Measurements from ENCODE around the gene PIPOX.

Gene PIPOX

DNA sequence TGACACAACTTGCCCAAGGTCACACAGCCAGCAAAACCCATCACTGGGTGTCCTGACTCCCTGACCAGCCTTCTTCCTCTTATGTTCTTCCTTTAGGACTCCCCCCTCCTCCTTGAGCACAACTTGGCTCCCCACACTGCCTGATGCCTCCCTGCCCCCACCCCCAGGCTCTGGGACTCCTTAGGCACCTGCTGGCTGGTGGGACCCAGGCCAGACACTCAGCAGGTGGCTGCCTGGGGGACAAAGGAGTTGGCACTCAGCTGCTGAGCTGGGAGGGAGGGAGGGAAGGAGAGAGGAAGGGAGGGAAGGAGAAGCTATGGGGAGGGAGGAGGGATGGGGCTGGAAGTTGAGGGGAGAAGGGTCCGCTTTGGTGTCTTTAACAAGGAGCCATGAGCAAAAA, 45.1 kb upstream of the PIPOX start:
- Histone ChIP-seq H3K4me1 (ENCODE audit: insufficient read depth, low read length, severe bottlenecking) (no peaks in the 10 kb centered on the region), H3K27me3 (ENCODE audit: insufficient read depth, low read length) (peaks cover 4% of the 10 kb centered on the region; the same call in 1 of the 2 replicates), H4K20me1 (ENCODE audit: insufficient read depth, low read length) (no peaks in the 10 kb centered on the region), H2AFZ (ENCODE audit: low read length) (no peak overlapping the region), H3K27ac (ENCODE audit: low read depth, low read length, poor library complexity, severe bottlenecking) (no peak overlapping the region), H3K4me3 (ENCODE audit: low read depth, low read length, poor library complexity, severe bottlenecking) (no peak overlapping the region), H3K79me2 (ENCODE audit: insufficient read depth, low read length) (no peaks in the 10 kb centered on the region), H3K9me2 (ENCODE audit: low read depth, low read length) (no peaks in the 10 kb centered on the region), H3K9ac (ENCODE audit: low read length) (no peak overlapping the region), H3K9me3 (ENCODE audit: low read length) (no peaks in the 10 kb centered on the region), H3F3A (ENCODE audit: insufficient read depth, low read length) (no peaks in the 10 kb centered on the region), H3K36me3 (ENCODE audit: insufficient read depth, low read length) (no peaks in the 10 kb centered on the region), H3K4me2 (ENCODE audit: low read length) (no peak overlapping the region)
- TF ChIP-seq EZH2 (IDR thresholded peaks at IDR 0.05; ENCODE audit: borderline replicate concordance, low read length), result no peak
- TF ChIP-seq, protein P1, sequence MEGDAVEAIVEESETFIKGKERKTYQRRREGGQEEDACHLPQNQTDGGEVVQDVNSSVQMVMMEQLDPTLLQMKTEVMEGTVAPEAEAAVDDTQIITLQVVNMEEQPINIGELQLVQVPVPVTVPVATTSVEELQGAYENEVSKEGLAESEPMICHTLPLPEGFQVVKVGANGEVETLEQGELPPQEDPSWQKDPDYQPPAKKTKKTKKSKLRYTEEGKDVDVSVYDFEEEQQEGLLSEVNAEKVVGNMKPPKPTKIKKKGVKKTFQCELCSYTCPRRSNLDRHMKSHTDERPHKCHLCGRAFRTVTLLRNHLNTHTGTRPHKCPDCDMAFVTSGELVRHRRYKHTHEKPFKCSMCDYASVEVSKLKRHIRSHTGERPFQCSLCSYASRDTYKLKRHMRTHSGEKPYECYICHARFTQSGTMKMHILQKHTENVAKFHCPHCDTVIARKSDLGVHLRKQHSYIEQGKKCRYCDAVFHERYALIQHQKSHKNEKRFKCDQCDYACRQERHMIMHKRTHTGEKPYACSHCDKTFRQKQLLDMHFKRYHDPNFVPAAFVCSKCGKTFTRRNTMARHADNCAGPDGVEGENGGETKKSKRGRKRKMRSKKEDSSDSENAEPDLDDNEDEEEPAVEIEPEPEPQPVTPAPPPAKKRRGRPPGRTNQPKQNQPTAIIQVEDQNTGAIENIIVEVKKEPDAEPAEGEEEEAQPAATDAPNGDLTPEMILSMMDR (IDR thresholded peaks at IDR 0.05; ENCODE audit: low read length), result no peak

DNA sequence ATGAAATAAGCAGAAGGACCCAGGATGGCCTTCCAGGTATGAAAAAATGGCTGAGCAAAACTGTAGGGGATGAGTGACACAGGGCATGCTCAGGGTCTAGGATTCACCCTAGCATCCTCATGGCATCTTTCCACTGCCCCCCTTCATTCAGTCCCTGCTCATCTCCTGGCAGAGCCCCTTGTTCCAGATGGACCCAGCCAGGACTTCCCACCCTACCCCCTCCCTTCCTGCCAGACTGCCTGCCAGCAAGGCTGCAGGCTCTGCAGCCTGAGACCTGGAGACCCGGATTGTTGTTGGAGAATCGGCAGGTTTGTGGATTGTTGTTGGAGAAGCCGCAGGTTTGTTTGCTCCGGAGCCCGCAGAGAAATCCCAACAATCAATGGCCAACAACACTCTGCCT, 43.7 kb upstream of the PIPOX start:
- no peak overlapping the region for H3K4me3 ChIP-seq (ENCODE audit: low read depth, low read length, poor library complexity, severe bottlenecking)
- no peak overlapping the region for H3K4me2 ChIP-seq (ENCODE audit: low read length)
- H3K36me3 ChIP-seq (ENCODE audit: insufficient read depth, low read length), result no peaks in the 10 kb centered on the region
- H3K9ac ChIP-seq (ENCODE audit: low read length), result no peak overlapping the region
- no peaks in the 10 kb centered on the region; the same call in 1 of the 2 replicates for H3K27me3 ChIP-seq (ENCODE audit: insufficient read depth, low read length)
- no peak overlapping the region for H3K27ac ChIP-seq (ENCODE audit: low read depth, low read length, poor library complexity, severe bottlenecking)
- H3K4me1 ChIP-seq (ENCODE audit: insufficient read depth, low read length, severe bottlenecking), result no peaks in the 10 kb centered on the region
- no peaks in the 10 kb centered on the region for H4K20me1 ChIP-seq (ENCODE audit: insufficient read depth, low read length)
- H3K9me2 ChIP-seq (ENCODE audit: low read depth, low read length), result no peaks in the 10 kb centered on the region
- H3F3A ChIP-seq (ENCODE audit: insufficient read depth, low read length), result no peaks in the 10 kb centered on the region
- TF ChIP-seq, protein P1 (IDR thresholded peaks at IDR 0.05; ENCODE audit: low read length), result no peak
- TF ChIP-seq EZH2 (IDR thresholded peaks at IDR 0.05; ENCODE audit: borderline replicate concordance, low read length), result no peak
- no peaks in the 10 kb centered on the region for H3K9me3 ChIP-seq (ENCODE audit: low read length)
- no peak overlapping the region for H2AFZ ChIP-seq (ENCODE audit: low read length)
- no peaks in the 10 kb centered on the region for H3K79me2 ChIP-seq (ENCODE audit: insufficient read depth, low read length)

DNA sequence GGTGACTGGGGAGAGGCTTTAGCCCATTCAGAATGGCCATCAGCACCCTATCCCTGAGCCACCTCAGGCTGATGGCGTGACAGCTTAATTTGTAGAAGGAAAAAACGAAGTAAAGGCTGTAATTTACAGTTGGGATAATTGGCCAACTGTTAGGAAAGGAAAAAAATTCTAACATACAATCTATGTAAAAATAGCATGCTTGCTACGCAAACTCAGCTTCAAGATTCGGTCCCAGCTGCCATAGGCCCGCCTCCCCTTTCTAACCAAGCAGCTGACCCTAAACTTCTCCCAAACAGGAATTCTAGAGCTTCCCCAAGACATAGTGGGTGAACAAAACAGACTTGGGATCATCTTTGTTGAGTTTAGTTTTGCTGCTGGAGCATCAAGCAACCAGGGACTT, 42.0 kb upstream of the PIPOX start:
- no peak for TF ChIP-seq EZH2 (IDR thresholded peaks at IDR 0.05; ENCODE audit: borderline replicate concordance, low read length)
- TF ChIP-seq, protein P1 (IDR thresholded peaks at IDR 0.05; ENCODE audit: low read length), result no peak
- no peaks in the 10 kb centered on the region for H3K79me2 ChIP-seq (ENCODE audit: insufficient read depth, low read length)
- no peaks in the 10 kb centered on the region for H4K20me1 ChIP-seq (ENCODE audit: insufficient read depth, low read length)
- H2AFZ ChIP-seq (ENCODE audit: low read length), result no peak overlapping the region
- H3K9me3 ChIP-seq (ENCODE audit: low read length), result no peaks in the 10 kb centered on the region
- H3K9ac ChIP-seq (ENCODE audit: low read length), result no peak overlapping the region
- no peaks in the 10 kb centered on the region for H3K9me2 ChIP-seq (ENCODE audit: low read depth, low read length)
- H3K36me3 ChIP-seq (ENCODE audit: insufficient read depth, low read length), result no peaks in the 10 kb centered on the region
- no peak overlapping the region for H3K27ac ChIP-seq (ENCODE audit: low read depth, low read length, poor library complexity, severe bottlenecking)
- H3F3A ChIP-seq (ENCODE audit: insufficient read depth, low read length), result no peaks in the 10 kb centered on the region
- no peak overlapping the region for H3K4me2 ChIP-seq (ENCODE audit: low read length)
- H3K27me3 ChIP-seq (ENCODE audit: insufficient read depth, low read length), result no peaks in the 10 kb centered on the region; the same call in 1 of the 2 replicates
- no peaks in the 10 kb centered on the region for H3K4me1 ChIP-seq (ENCODE audit: insufficient read depth, low read length, severe bottlenecking)
- no peak overlapping the region for H3K4me3 ChIP-seq (ENCODE audit: low read depth, low read length, poor library complexity, severe bottlenecking)
